WTC11 (cell line): ENCODE results near the gene SDCCAG8. TPM values are rescaled to one million over a fixed set of nuclear protein-coding genes. Genes with fewer than 3 reads are reported as not detected.

Experiments used
- ATAC-seq: fragments of 200-7000 bp; cut with Tn5 transposase; 2 replicates; pipeline ENCODE4 v1.10.0; 2021; ENCODE audit warnings: mild to moderate bottlenecking, moderate library complexity
- Bru-seq: library from RNA; stranded (reverse); fragments of 400-500 nt; gene quantifications from one replicate; lab custom pipeline; 2021; lab: Mats Ljungman, UMichigan
- CTCF ChIA-PET: fragments of 300-600 bp; sonication (Branson Sonifier 250); formaldehyde crosslinking; loops from one replicate; lab custom pipeline; 2021; ENCODE audit warnings: antibody characterized with exemption; lab: Charles Lee
- POLR2A ChIA-PET: fragments of 350-600 bp; sonication (Branson Sonifier 250); formaldehyde crosslinking; loops from one replicate; lab custom pipeline; 2021; ENCODE audit warnings: antibody characterized with exemption; lab: Charles Lee
- DNase-seq: peaks from one replicate; pipeline ENCODE4 v3.0.0; 2021; ENCODE audit warnings: low spot score
- H3K27ac Mint-ChIP-seq: 2 replicates; pipeline ENCODE4 v1.8.0; 2021; ENCODE audit warnings: mixed read lengths
- H3K27me3 Mint-ChIP-seq: 2 replicates; pipeline ENCODE4 v1.8.0; 2021; ENCODE audit warnings: low read depth, mild to moderate bottlenecking, moderate library complexity, mixed read lengths
- H3K36me3 Mint-ChIP-seq: 2 replicates; pipeline ENCODE4 v1.8.0; 2021; ENCODE audit warnings: mixed read lengths
- H3K4me1 Mint-ChIP-seq: 2 replicates; pipeline ENCODE4 v1.8.0; 2022; ENCODE audit warnings: mixed read lengths
- H3K4me3 Mint-ChIP-seq: 2 replicates; pipeline ENCODE4 v1.8.0; 2021; ENCODE audit warnings: mild to moderate bottlenecking, moderate library complexity, mixed read lengths
- H3K9me3 Mint-ChIP-seq: 2 replicates; pipeline ENCODE4 v1.8.0; 2021; ENCODE audit warnings: mixed read lengths
- ATF3 ChIP-seq: sonication (generic); formaldehyde crosslinking; conservative IDR thresholded peaks from 2 replicates; pipeline ENCODE4 v1.8.1; 2022; ENCODE audit warnings: mild to moderate bottlenecking, missing genetic modification reagents
- ETV6 ChIP-seq: sonication (generic); formaldehyde crosslinking; IDR thresholded peaks from 2 replicates; pipeline ENCODE4 v1.8.1; 2022; ENCODE audit warnings: mild to moderate bottlenecking, missing genetic modification reagents
- FOXJ3 ChIP-seq: sonication (generic); formaldehyde crosslinking; IDR thresholded peaks from 2 replicates; pipeline ENCODE4 v1.9.0; 2021; ENCODE audit warnings: missing genetic modification reagents, mild to moderate bottlenecking, borderline replicate concordance
- GABPB1 ChIP-seq: sonication (generic); formaldehyde crosslinking; IDR thresholded peaks from 2 replicates; pipeline ENCODE4 v1.8.1; 2023; ENCODE audit warnings: mild to moderate bottlenecking, missing genetic modification reagents
- HMGA2 ChIP-seq: fragments of 250-450 bp; sonication (Bioruptor Pico); IDR thresholded peaks from 2 replicates; pipeline ENCODE4 v1.4.0; 2021; ENCODE audit warnings: mild to moderate bottlenecking, moderate library complexity
- NFATC4 ChIP-seq: fragments of 250-450 bp; sonication (Bioruptor Pico); IDR thresholded peaks from 2 replicates; pipeline ENCODE4 v1.9.0; 2021; ENCODE audit warnings: mild to moderate bottlenecking
- NFE2L1 ChIP-seq: sonication (generic); formaldehyde crosslinking; IDR thresholded peaks from 2 replicates; pipeline ENCODE4 v1.8.1; 2023; ENCODE audit warnings: missing genetic modification reagents
- NR1H2 ChIP-seq: sonication (generic); formaldehyde crosslinking; IDR thresholded peaks from 2 replicates; pipeline ENCODE4 v1.9.0; 2021; ENCODE audit warnings: mild to moderate bottlenecking, moderate library complexity, missing genetic modification reagents
- PREB ChIP-seq: sonication (generic); formaldehyde crosslinking; IDR thresholded peaks from 2 replicates; pipeline ENCODE4 v1.8.1; 2022; ENCODE audit warnings: mild to moderate bottlenecking, missing genetic modification reagents, moderate library complexity, borderline replicate concordance
- TEAD1 ChIP-seq: sonication (generic); formaldehyde crosslinking; IDR thresholded peaks from 2 replicates; pipeline ENCODE4 v1.8.0; 2022; ENCODE audit warnings: mild to moderate bottlenecking, missing genetic modification reagents
- ZBTB43 ChIP-seq: sonication (generic); formaldehyde crosslinking; IDR thresholded peaks from 2 replicates; pipeline ENCODE4 v1.8.1; 2023; ENCODE audit warnings: mild to moderate bottlenecking, missing genetic modification reagents
- ZNF121 ChIP-seq: sonication (generic); formaldehyde crosslinking; IDR thresholded peaks from 2 replicates; pipeline ENCODE4 v1.8.0; 2023; ENCODE audit warnings: missing genetic modification reagents
- ZNF138 ChIP-seq: sonication (generic); formaldehyde crosslinking; conservative IDR thresholded peaks from 2 replicates; pipeline ENCODE4 v1.8.1; 2022; ENCODE audit warnings: mild to moderate bottlenecking, moderate library complexity, missing genetic modification reagents
- ZNF219 ChIP-seq: sonication (generic); formaldehyde crosslinking; IDR thresholded peaks from 2 replicates; pipeline ENCODE4 v1.8.0; 2023; ENCODE audit warnings: missing genetic modification reagents, mild to moderate bottlenecking, borderline replicate concordance
- ZNF232 ChIP-seq: sonication (generic); formaldehyde crosslinking; IDR thresholded peaks from 2 replicates; pipeline ENCODE4 v1.8.0; 2022; ENCODE audit warnings: mild to moderate bottlenecking, missing genetic modification reagents
- long read RNA-seq, 3 experiments: library from RNA in 1 of 3; library from capped mRNA in 1 of 3; library from polyadenylated mRNA in 1 of 3; unstranded in 2 of 3; stranded (forward) in 1 of 3; transcript quantifications; one replicate each; pipeline ENCODE4 v2.0.0, GENCODE V29; 2021
- total RNA-seq: library from RNA; stranded (reverse); gene quantifications from 3 replicates; pipeline ENCODE4 v1.2.3, GENCODE V29; 2021
- TF ChIP-seq, protein P1 (sequence below): sonication (generic); formaldehyde crosslinking; IDR thresholded peaks from 2 replicates; pipeline ENCODE4 v1.8.1; 2023; ENCODE audit warnings: mild to moderate bottlenecking, missing genetic modification reagents, moderate library complexity
- TF ChIP-seq, protein P2 (sequence below): fragments of 250-450 bp; sonication (Bioruptor Pico); conservative IDR thresholded peaks from 2 replicates; pipeline ENCODE4 v1.9.0; 2021; ENCODE audit warnings: mild to moderate bottlenecking
- TF ChIP-seq, protein P3 (sequence below): sonication (generic); formaldehyde crosslinking; IDR thresholded peaks from 2 replicates; pipeline ENCODE4 v1.8.1; 2023; ENCODE audit warnings: mild to moderate bottlenecking, missing genetic modification reagents, borderline replicate concordance
- TF ChIP-seq, protein P4 (sequence below): sonication (generic); formaldehyde crosslinking; IDR thresholded peaks from 2 replicates; pipeline ENCODE4 v1.8.0; 2023; ENCODE audit warnings: missing genetic modification reagents, mild to moderate bottlenecking, borderline replicate concordance

SDCCAG8 gene
- total RNA-seq (33.6 to 44.3 TPM (median 42.4 TPM) in 3 replicates), Bru-seq, nascent RNA (percentile 56 among the genes with signal in this experiment)
- long read RNA-seq, experiment 1, transcript SDCCAG8-211 (3 exons, 525 nt), result major isoform, 15 of 67 reads
- long read RNA-seq, experiment 1, partial matches to known transcripts, result 0 of 67 reads
- long read RNA-seq, experiment 1, other reads (novel, unspliced or antisense), result 49 of 67 reads
- long read RNA-seq, experiment 2, transcript SDCCAG8-211 (3 exons, 525 nt), result major isoform, 18 of 60 reads
- long read RNA-seq, experiment 2, partial matches to known transcripts, result 8 of 60 reads
- long read RNA-seq, experiment 2, other reads (novel, unspliced or antisense), result 32 of 60 reads
- long read RNA-seq, experiment 3, partial matches to known transcripts, result 0 of 19 reads
- long read RNA-seq, experiment 3, other reads (novel, unspliced or antisense), result 18 of 19 reads

DNA sequence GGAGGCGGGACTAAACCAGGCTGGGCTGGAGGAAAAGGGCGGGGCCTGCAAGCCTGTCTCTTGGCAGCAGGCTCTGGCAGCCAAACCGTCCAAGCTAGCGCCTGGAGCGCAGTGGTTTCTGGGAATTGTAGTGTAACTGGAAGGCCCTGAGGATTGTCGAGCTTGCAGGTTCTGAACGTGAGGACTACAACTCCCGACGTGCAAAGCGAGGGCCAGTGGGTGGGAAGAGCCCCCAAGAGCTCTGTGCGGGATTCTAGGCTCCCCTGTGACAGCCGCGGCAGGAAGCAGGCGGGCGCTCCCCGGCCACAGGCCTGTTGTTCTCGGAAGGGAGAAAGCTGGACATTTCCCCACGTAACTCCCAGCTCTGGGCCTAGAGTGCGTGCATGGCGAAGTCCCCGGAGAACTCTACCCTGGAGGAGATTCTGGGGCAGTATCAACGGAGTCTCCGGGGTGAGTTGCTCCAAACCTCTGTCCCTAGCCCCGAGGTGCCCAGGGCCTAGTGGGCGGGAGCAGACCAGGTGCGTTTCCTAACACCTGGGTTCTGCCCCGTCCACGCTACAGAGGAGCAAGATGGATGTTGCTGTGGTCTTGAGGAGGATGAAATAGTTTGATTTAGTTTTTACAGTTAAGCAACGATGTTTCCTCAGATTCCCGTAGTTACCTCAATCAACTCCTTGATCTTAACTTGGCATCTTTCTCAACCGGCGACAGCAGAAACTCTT is at the start of gene SDCCAG8:
TSS of gene SDCCAG8 (plus strand) at position 251 of the 722 bp plus-strand sequence. CDS start at position 384, 133 bp downstream.
- POLR2A ChIA-PET, result interaction anchor here (0.6 to 1.2 kb wide), 3 partner anchors 11 to 1047 kb away, joined by 3 read pairs; no protein-coding TSS in a partner anchor
- peak; percentile 82 for ATAC-seq
- TF ChIP-seq, protein P1, sequence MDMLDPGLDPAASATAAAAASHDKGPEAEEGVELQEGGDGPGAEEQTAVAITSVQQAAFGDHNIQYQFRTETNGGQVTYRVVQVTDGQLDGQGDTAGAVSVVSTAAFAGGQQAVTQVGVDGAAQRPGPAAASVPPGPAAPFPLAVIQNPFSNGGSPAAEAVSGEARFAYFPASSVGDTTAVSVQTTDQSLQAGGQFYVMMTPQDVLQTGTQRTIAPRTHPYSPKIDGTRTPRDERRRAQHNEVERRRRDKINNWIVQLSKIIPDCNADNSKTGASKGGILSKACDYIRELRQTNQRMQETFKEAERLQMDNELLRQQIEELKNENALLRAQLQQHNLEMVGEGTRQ (CRISPR knock-in tag), result no peak
- TF ChIP-seq NFATC4, result no peak
- peak; percentile 13; the same call in 1 of the 2 replicates for TF ChIP-seq ZNF232 (CRISPR knock-in tag)
- TF ChIP-seq, protein P2, sequence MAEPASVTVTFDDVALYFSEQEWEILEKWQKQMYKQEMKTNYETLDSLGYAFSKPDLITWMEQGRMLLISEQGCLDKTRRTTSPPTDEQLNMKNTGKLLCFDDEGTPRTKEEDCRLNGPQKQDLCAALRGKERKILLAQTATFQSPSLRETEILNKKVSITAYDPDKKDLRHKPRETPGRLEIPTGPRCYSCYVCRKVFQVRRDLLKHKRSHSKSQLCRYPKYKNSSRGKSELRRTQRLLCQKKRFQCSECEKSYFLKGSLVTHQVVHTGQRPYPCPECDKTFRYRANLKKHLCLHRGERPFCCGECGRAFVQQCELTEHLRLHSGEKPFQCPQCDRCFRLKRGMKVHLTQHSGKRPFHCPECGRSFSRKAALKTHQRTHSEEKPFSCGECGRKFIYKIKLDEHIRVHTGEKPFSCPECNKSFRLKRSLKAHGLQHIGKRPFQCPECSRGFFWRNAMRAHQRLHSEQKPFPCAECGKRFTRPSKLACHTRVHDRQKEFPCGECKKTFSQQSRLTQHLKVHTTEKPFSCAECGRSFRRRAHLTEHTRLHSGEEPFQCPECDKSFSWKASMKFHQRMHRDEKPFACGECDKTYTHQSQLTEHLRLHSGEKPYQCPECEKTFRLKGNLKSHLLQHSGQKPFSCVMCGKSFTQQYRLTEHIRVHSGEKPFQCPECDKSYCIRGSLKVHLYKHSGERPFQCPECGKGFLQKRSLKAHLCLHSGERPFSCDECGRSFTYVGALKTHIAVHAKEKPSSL, result no peak
- no peak for TF ChIP-seq ZBTB43 (CRISPR knock-in tag)
- 0 out of 2 replicates have a peak, but pooled peaks have one; percentile 13 for TF ChIP-seq GABPB1 (CRISPR knock-in tag)
- TF ChIP-seq ZNF121 (CRISPR knock-in tag), result no peak
- TF ChIP-seq, protein P3, sequence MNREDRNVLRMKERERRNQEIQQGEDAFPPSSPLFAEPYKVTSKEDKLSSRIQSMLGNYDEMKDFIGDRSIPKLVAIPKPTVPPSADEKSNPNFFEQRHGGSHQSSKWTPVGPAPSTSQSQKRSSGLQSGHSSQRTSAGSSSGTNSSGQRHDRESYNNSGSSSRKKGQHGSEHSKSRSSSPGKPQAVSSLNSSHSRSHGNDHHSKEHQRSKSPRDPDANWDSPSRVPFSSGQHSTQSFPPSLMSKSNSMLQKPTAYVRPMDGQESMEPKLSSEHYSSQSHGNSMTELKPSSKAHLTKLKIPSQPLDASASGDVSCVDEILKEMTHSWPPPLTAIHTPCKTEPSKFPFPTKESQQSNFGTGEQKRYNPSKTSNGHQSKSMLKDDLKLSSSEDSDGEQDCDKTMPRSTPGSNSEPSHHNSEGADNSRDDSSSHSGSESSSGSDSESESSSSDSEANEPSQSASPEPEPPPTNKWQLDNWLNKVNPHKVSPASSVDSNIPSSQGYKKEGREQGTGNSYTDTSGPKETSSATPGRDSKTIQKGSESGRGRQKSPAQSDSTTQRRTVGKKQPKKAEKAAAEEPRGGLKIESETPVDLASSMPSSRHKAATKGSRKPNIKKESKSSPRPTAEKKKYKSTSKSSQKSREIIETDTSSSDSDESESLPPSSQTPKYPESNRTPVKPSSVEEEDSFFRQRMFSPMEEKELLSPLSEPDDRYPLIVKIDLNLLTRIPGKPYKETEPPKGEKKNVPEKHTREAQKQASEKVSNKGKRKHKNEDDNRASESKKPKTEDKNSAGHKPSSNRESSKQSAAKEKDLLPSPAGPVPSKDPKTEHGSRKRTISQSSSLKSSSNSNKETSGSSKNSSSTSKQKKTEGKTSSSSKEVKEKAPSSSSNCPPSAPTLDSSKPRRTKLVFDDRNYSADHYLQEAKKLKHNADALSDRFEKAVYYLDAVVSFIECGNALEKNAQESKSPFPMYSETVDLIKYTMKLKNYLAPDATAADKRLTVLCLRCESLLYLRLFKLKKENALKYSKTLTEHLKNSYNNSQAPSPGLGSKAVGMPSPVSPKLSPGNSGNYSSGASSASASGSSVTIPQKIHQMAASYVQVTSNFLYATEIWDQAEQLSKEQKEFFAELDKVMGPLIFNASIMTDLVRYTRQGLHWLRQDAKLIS (CRISPR knock-in tag), result no peak
- TF ChIP-seq HMGA2 (CRISPR knock-in tag), result no peak
- no peak for TF ChIP-seq ZNF138 (CRISPR knock-in tag)
- TF ChIP-seq, protein P4, sequence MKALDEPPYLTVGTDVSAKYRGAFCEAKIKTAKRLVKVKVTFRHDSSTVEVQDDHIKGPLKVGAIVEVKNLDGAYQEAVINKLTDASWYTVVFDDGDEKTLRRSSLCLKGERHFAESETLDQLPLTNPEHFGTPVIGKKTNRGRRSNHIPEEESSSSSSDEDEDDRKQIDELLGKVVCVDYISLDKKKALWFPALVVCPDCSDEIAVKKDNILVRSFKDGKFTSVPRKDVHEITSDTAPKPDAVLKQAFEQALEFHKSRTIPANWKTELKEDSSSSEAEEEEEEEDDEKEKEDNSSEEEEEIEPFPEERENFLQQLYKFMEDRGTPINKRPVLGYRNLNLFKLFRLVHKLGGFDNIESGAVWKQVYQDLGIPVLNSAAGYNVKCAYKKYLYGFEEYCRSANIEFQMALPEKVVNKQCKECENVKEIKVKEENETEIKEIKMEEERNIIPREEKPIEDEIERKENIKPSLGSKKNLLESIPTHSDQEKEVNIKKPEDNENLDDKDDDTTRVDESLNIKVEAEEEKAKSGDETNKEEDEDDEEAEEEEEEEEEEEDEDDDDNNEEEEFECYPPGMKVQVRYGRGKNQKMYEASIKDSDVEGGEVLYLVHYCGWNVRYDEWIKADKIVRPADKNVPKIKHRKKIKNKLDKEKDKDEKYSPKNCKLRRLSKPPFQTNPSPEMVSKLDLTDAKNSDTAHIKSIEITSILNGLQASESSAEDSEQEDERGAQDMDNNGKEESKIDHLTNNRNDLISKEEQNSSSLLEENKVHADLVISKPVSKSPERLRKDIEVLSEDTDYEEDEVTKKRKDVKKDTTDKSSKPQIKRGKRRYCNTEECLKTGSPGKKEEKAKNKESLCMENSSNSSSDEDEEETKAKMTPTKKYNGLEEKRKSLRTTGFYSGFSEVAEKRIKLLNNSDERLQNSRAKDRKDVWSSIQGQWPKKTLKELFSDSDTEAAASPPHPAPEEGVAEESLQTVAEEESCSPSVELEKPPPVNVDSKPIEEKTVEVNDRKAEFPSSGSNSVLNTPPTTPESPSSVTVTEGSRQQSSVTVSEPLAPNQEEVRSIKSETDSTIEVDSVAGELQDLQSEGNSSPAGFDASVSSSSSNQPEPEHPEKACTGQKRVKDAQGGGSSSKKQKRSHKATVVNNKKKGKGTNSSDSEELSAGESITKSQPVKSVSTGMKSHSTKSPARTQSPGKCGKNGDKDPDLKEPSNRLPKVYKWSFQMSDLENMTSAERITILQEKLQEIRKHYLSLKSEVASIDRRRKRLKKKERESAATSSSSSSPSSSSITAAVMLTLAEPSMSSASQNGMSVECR (CRISPR knock-in tag), result 0 out of 2 replicates have a peak, but pooled peaks have one; percentile 15
- TF ChIP-seq NFE2L1 (CRISPR knock-in tag), result no peak
- peak; percentile 75; the same call in 1 of the 2 replicates for TF ChIP-seq TEAD1 (CRISPR knock-in tag)
- no peak for TF ChIP-seq PREB (CRISPR knock-in tag)
- TF ChIP-seq ETV6 (CRISPR knock-in tag), result peak; percentile 67; the same call in 1 of the 2 replicates
- TF ChIP-seq FOXJ3 (CRISPR knock-in tag), result no peak
- no peak for TF ChIP-seq ATF3 (CRISPR knock-in tag)
- TF ChIP-seq NR1H2 (CRISPR knock-in tag), result no peak
- no peak for TF ChIP-seq ZNF219 (CRISPR knock-in tag)

More for the DNA sequence above, at the start of gene SDCCAG8:
- H3K4me3 Mint-ChIP-seq, result peak within 1 kb of the TSS; percentile 87
- no peaks in the 10 kb centered on the region for H3K36me3 Mint-ChIP-seq
- DNase-seq, result peak; percentile 98
- H3K27ac Mint-ChIP-seq, result peak within 1 kb of the TSS; percentile 94
- no peaks in the 10 kb centered on the region for H3K9me3 Mint-ChIP-seq
- peaks cover 27% of the 10 kb centered on the region for H3K4me1 Mint-ChIP-seq
- CTCF ChIA-PET, result interaction anchor here (0.6 to 1.3 kb wide), 6 partner anchors 9 to 42 kb away, joined by 3 to 4 read pairs (median 3); no protein-coding TSS in a partner anchor
- H3K27me3 Mint-ChIP-seq, result no peaks in the 10 kb centered on the region
